Glutamatergic neuron (in vitro differentiated cells): ENCODE results near the gene NF1. TPM values are rescaled to one million over a fixed set of nuclear protein-coding genes. Genes with fewer than 3 reads are reported as not detected.
"Not testable (repeated sequence)": the region's sequence is repeated elsewhere in the genome, so short reads cannot be mapped to it uniquely, and the experiment has no call there.

ENCODE experiments used
- DNase-seq: peaks from one replicate; pipeline ENCODE4 v3.0.0; 2022
- H3K27ac Mint-ChIP-seq: one replicate; pipeline ENCODE4 v1.8.0; 2020; ENCODE audit warnings: mild to moderate bottlenecking, mixed read lengths, inconsistent platforms; ENCODE audit not compliant: unreplicated experiment
- H3K27me3 Mint-ChIP-seq: one replicate; pipeline ENCODE4 v1.8.0; 2020; ENCODE audit warnings: mild to moderate bottlenecking, moderate library complexity, mixed read lengths, inconsistent platforms; ENCODE audit not compliant: unreplicated experiment
- H3K36me3 Mint-ChIP-seq: one replicate; pipeline ENCODE4 v1.8.0; 2020; ENCODE audit warnings: mild to moderate bottlenecking, mixed read lengths, inconsistent platforms; ENCODE audit not compliant: unreplicated experiment
- H3K4me1 Mint-ChIP-seq: one replicate; pipeline ENCODE4 v1.8.0; 2020; ENCODE audit warnings: mild to moderate bottlenecking, low read depth, mixed read lengths, inconsistent platforms; ENCODE audit not compliant: unreplicated experiment
- H3K4me3 Mint-ChIP-seq: one replicate; pipeline ENCODE4 v1.8.0; 2020; ENCODE audit warnings: mild to moderate bottlenecking, mixed read lengths, inconsistent platforms; ENCODE audit not compliant: unreplicated experiment
- H3K9me3 Mint-ChIP-seq: one replicate; pipeline ENCODE4 v1.8.0; 2020; ENCODE audit warnings: mild to moderate bottlenecking, moderate library complexity, mixed read lengths, inconsistent platforms; ENCODE audit not compliant: unreplicated experiment
- CTCF ChIP-seq: fragments of 200-600 bp; sonication (generic); IDR thresholded peaks from one replicate; pipeline ENCODE4 v1.5.0; 2021; ENCODE audit not compliant: partially characterized antibody, unreplicated experiment
- total RNA-seq: library from RNA; stranded (reverse); fragmentation: NEBNext Ultra II Directional; extraction: Animal tissue kit (Norgen Biotek cat#: 25700); gene quantifications from one replicate; pipeline ENCODE4 v1.2.1, GENCODE V29; 2021; ENCODE audit not compliant: unreplicated experiment

The NF1 gene
- total RNA-seq, 1 donor from 2014 or later = 87.6 TPM

GRCh38 chr17:31078290-31078689, 16.5 kb upstream of the NF1 start:
- TF ChIP-seq CTCF = no peak
- Mint-ChIP-seq H3K27me3 (no peaks in the 10 kb centered on the region), H3K4me3 (no peak overlapping the region), H3K4me1 (no peaks in the 10 kb centered on the region), H3K9me3 (no peaks in the 10 kb centered on the region), H3K36me3 (no peaks in the 10 kb centered on the region), H3K27ac (no peak overlapping the region)
- no peak for DNase-seq

- Mint-ChIP-seq H3K27ac (no peak overlapping the region), H3K36me3 (no peaks in the 10 kb centered on the region), H3K4me1 (no peaks in the 10 kb centered on the region), H3K27me3 (no peaks in the 10 kb centered on the region), H3K4me3 (no peak overlapping the region), H3K9me3 (no peaks in the 10 kb centered on the region)
- no peak for TF ChIP-seq CTCF
- DNase-seq = no peak
Measured at GRCh38 chr17:31079731-31080130, 15.0 kb upstream of the NF1 start.

- no peaks in the 10 kb centered on the region for H3K36me3 Mint-ChIP-seq
- no peak for TF ChIP-seq CTCF
- no peak for DNase-seq
- H3K27ac Mint-ChIP-seq = no peak overlapping the region
- no peak overlapping the region for H3K4me3 Mint-ChIP-seq
- H3K9me3 Mint-ChIP-seq = no peaks in the 10 kb centered on the region
- H3K4me1 Mint-ChIP-seq = no peaks in the 10 kb centered on the region
- no peaks in the 10 kb centered on the region for H3K27me3 Mint-ChIP-seq
Measured at GRCh38 chr17:31085563-31085962, 9.2 kb upstream of the NF1 start.

- H3K4me1 Mint-ChIP-seq = no peaks in the 10 kb centered on the region
- TF ChIP-seq CTCF = no peak
- no peak overlapping the region for H3K27ac Mint-ChIP-seq
Measured at GRCh38 chr17:31089471-31089870, 5.3 kb upstream of the NF1 start.

DNA sequence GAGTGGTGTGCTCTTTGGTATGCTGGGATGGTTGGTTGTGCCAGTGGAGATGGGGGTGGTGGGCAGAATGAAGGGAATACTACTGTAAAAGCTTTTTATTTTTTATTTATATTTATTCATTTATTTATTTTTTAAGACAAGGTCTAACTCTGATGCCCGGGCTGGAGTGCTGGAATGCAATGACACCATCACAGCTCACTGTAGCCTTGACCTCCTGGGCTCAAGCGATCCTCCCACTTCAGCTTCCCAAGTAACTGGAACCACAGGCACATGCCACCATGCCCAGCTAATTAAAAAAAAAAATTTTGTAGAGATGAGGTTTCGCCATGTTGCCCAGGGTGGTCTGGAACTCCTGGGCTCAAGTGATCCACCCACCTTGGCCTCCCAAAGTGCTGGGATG, 4.1 kb upstream of the NF1 start:
- DNase-seq, H3K36me3 Mint-ChIP-seq, H3K27me3 Mint-ChIP-seq, H3K27ac Mint-ChIP-seq, H3K4me3 Mint-ChIP-seq, H3K9me3 Mint-ChIP-seq, H3K4me1 Mint-ChIP-seq: not testable (repeated sequence)

More at GRCh38 chr17:31089471-31089870, 5.3 kb upstream of the NF1 start:
- Mint-ChIP-seq H3K4me3 (no peak overlapping the region), H3K9me3 (peaks cover 1% of the 10 kb centered on the region), H3K27me3 (peaks cover 3% of the 10 kb centered on the region), H3K36me3 (no peaks in the 10 kb centered on the region)
- no peak for DNase-seq
